ENCODE data around the gene TMPRSS13.

TMPRSS13 gene

GRCh38 chr11:117855912-117856651 lies 73.1 kb downstream of the TMPRSS13 start:
- TF ChIP-seq CTCF (conservative IDR thresholded peaks at IDR 0.05): no peak
- H3K27ac ChIP-seq: no peak overlapping the region

DNA sequence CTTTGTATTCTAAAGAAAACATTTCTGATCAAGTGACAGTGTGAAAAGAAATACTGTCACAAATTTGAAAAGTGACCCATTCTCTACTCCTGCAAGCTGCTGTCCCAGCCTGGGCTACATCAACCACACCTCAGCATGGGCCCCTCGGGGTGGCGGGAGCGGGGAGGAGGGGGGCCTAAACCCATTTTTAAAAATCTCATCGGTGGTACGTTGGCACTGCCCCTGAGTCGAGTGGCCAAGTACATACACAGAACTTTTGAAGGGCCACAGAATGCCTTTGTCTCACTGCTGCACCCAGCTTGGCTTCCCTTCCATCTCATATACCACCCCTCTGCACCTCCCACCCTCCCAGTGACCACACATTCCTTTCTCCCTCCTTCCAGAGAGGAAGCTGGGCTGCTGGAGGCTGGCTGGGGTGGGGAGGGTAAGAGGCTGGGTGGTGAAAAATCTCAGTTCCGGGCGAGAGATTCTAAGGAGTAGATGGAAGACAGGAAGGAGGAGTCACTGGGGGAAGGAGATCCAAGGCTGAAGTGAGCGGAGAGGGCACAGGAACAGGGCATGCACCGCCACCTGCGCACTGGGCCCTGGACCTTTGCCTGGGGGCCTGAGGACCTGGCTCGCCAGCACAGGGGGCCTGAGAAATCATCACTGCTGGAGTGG lies 73.9 kb downstream of the TMPRSS13 start:
- H3K27ac ChIP-seq: no peak overlapping the region
- TF ChIP-seq CTCF (conservative IDR thresholded peaks at IDR 0.05): no peak

GRCh38 chr11:117852309-117852708 lies 76.9 kb downstream of the TMPRSS13 start:
- H3K27ac ChIP-seq: no peak overlapping the region
- TF ChIP-seq CTCF (conservative IDR thresholded peaks at IDR 0.05): no peak

GRCh38 chr11:117851852-117852251 lies 77.3 kb downstream of the TMPRSS13 start:
- no peak for TF ChIP-seq CTCF (conservative IDR thresholded peaks at IDR 0.05)

DNA sequence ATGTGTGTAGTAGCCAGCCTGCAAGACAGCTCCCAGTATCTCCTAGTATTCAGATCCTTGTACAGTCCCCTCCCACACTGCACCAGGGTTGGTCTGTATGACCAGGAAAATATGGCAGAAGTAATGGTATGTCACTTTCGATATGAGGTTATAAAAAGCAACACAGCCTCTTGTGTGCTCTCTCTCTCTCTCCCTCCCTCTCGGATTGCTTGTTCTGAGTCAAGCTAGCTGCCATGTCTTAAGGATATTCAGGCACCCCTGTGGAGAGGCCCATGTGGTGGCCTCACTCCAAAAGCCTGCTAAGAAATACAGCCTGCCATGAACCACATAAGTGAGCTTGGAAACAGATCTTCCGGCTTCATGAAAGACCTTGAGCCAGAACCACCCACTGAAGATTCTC lies 78.1 kb downstream of the TMPRSS13 start:
- H3K27ac ChIP-seq: no peak overlapping the region
- no peak for TF ChIP-seq CTCF (conservative IDR thresholded peaks at IDR 0.05)

More at GRCh38 chr11:117851852-117852251, 77.3 kb downstream of the TMPRSS13 start:
- H3K27ac ChIP-seq: no peak overlapping the region
